Measurements from ENCODE around the gene RASSF7.
"Not testable (repeated sequence)": the region's sequence is repeated elsewhere in the genome, so short reads cannot be mapped to it uniquely, and the experiment has no call there.

RASSF7 gene, protein sequence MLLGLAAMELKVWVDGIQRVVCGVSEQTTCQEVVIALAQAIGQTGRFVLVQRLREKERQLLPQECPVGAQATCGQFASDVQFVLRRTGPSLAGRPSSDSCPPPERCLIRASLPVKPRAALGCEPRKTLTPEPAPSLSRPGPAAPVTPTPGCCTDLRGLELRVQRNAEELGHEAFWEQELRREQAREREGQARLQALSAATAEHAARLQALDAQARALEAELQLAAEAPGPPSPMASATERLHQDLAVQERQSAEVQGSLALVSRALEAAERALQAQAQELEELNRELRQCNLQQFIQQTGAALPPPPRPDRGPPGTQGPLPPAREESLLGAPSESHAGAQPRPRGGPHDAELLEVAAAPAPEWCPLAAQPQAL

DNA sequence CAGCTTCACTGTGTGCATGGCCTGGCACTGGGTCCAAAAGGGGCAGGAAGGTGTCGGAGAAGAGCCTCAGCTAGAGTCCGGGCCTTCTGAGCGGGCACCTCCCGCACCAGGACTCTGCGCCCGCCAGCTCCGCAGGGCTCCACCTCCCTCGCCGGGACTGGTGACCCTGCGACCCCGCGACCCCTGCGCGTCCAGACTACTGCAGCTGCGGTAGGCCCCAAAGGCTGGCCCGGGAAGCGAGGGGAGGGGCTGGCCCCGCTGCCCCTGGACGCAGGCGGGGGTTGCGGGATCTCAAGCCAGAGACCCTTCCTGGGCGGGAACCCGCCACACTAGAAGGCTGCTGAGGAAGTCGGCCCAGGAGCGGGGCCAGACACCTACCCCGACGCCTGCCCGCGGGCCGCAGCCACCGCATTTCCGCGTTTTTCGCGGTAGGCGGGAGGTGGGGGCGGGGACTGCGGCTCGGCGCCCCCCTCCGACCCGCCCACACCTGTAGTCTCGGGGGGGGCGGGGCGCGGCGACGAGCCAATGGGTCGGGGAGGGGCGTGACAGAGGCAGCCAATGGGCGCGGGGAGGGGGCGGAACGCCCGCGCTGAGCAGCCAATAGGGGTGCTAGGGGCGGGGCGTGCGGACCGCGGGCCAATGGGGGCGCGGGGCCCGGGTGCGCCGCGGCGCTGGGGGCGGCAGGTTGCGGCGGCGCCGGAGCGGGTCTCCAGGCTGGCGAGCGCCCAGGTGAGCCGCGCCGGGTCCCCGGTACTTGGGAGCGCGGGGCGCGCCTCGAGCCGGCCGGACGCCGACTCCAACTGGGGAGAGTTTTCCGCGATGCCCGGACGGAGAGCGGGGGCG lies at the start of gene RASSF7, which contains the start of gene LMNTD2:
TSS of gene RASSF7 (plus strand) at position 666 of the 843 bp plus-strand sequence. CDS start 799 bp downstream, outside the sequence.
TSS of gene LMNTD2 (minus strand) at position 434 of the 843 bp plus-strand sequence. CDS start at position 412, 22 bp downstream.
- DNase-seq (ENCODE audit: low read depth in 3 of 3): peak; percentile 88 to 98 (median 94)

DNA sequence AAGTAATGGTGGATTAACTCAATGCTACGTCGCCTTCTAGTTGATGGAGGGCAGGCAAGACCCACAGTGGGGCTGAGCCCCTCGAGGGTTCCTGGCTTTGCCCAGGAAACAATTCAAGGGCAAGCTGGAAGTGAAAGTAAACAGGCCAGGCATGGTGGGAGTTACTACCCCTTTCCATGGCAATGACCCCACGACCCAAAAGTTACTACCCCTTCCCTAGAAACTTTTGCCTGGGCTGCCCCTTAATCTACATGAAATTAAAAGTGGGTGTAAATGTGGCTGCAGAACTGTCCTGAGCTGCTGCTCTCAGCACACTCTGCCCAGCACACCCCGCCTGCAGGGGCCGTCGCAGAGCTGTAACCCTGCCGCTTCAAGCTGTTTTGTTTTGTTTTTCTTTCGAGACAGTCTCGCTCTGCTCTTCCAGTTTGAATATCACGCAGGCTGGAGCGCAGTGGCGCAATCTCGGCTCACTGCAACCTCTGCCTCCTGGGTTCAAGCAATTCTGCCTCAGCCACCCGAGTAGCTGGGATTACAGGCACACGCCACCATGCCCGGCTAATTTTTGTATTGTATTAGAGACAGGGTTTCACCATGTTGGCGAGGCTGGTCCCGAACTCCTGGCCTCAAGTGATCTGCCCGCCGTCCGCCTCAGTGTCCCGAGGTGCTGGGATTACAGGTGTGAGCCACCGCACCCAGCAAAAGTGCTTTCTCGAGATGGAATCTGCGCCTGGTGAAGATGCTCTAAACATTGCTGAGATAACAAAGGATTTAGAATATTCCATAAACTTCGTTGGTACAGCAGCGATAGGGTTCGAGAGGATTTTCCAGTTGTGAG lies 47.8 kb upstream of the RASSF7 start:
- no peak for DNase-seq (ENCODE audit: low read depth in 3 of 3)

DNA sequence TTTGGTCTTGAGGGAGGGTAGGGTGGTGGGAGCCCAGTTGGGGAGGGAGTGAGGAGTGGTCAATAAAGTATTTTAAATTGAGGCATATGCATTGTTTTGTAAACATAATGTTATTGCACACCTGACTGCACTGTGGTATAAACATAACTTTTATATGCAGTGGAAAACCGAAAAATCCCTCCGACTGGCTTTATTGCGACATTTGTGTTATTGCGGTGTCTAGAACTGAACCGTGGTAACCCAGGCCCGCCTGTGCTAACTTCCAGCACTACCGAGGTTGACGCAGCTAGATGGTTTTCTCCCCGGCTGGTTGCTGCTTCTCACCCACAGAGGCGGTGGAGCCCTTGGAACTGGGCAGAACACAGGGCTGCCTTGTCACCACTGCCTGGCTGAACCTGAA lies 46.2 kb upstream of the RASSF7 start:
- no peak for DNase-seq (ENCODE audit: low read depth in 3 of 3)

DNA sequence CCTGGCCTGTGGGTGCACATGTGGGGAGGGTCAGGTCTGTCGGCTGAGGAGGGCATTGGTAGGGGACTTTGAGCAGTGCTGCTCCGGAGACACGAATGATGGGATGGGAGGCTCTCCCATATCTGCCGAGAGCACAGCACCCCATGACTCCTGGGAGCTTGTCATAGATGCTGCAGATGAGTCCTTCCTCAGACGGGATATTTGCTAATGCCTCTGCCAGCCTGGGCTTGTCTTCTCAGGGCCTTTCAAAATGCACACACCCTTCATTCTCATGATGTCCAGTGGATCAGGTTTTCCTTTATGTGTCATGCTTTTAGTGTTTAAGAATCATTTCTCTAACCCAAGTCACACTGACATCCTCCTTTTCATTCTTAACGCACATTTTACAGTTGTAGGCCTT lies 45.6 kb upstream of the RASSF7 start:
- no peak for DNase-seq (ENCODE audit: low read depth in 3 of 3)

DNA sequence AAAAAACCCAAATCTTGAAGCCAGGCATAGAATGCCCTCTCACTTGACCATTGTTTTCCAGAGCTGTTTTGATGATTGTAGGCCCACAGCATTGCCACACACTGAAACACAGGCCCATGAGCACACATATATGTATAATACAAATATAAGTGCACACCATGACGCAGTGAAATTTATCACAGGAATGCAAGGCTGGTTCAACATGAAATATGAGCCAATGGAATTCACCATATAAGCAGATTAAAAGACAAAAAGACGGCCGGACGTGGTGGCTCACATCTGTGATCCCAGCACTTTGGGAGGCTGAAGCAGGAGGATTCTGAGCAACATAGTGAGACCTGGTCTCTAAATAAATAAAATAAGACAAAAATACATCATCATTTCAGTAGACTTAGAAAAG lies 44.4 kb upstream of the RASSF7 start:
- no peak for DNase-seq (ENCODE audit: low read depth in 3 of 3)

DNA sequence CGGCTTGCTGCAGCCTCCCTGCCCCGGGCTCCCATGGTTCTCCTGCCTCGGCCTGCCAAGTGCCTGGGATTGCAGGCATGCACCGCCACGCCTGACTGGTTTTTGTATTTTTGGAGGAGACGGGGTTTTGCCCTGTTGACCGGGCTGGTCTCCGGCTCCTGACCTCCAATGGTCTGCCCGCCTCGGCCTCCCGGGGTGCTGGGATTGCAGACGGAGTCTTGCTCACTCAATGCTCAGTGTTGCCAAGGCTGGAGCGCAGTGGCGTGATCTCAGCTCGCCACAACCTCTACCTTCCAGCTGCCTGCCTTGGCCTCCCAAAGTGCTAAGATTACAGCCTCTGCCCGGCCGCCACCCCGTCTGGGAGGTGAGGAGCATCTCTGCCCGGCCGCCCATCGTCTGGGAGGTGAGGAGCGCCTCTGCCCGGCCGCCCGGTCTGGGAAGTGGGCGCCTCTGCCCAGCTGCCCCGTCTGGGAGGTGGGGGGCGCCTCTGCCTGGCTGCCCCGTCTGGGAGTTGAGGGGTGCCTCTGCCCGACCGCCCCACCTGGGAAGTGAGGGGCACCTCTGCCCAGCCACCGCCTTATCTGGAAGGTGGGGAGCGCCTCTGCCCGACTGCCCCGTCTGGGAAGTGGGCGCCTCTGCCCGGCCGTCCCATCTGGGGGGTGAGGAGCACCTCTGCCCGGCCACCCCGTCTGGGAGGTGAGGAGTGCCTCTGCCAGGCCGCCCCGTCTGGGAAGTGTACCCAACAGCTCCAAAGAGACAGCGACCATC lies 43.7 kb upstream of the RASSF7 start:
- DNase-seq (ENCODE audit: low read depth in 3 of 3): not testable (repeated sequence)

DNA sequence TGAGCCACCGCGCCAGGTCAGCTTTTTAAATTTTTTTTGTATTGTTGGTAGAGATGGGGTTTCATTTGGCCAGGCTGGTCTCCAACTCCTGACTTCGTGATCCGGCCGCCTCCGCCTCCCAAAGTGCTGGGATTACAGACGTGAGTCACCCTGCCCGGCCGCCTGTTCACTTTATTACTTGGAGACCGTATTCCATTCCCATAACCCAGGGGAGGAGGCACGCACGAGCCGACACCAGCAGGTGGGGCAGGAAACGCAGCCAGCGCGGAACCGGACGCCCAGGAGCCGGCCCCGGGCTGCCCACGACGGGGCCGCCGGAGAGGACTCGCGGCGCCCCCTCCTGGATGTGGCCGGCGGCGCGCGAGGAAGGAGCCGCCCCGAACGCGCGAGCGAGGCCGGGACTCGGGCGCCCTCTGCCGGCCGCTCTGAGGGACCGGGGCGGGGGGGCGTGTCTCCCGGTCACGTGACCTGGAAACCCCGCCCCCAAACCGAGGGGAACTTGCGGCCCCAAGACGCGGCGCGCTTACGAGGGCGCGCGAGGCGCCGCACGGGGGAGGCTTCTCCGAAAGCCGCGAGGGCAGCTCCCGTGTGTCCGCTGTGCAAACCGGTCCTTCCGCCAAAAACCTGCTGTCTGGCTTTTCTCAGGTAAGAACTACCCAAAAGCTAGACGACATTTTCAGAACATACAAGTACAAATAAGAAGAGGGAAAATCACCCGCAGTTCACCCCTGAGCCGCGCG lies 42.1 kb upstream of the RASSF7 start:
- DNase-seq (ENCODE audit: low read depth in 3 of 3): peak; percentile 82 to 86 (median 83)

DNA sequence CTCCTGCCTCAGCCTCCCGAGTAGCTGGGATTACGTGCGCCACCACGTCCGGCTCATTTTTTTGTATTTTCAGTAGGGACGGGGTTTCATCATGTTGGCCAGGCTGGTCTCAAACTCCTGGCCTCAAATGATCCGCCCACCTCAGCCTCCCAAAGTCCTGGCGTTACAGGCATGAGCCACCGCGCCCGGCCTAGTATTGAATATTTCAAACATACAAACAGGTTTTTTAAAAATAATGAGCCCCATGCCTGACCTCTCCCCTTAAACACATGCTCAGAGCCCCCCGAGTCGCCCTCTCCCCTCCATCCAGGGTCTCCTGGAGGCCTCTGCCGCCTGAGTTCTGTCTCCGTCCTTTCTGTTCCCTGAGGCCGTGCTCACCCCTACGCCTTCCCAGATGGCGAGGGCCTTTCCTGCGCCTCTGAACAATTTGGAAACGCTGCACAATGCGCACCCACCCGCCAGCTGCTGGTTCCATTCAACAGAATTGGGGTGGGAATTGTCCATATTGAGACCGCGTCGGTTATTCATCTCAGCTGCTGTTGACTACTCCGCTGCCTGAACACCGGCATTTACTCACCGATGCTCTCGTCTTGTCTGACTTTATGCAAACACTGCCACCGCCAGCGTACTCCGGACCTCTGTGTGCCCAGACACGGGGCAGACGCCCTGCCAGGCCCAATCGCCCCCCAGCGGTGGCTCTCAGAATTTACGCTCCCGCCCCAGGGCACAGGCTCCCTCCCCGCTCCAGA lies 40.2 kb upstream of the RASSF7 start:
- no peak for DNase-seq (ENCODE audit: low read depth in 3 of 3)

DNA sequence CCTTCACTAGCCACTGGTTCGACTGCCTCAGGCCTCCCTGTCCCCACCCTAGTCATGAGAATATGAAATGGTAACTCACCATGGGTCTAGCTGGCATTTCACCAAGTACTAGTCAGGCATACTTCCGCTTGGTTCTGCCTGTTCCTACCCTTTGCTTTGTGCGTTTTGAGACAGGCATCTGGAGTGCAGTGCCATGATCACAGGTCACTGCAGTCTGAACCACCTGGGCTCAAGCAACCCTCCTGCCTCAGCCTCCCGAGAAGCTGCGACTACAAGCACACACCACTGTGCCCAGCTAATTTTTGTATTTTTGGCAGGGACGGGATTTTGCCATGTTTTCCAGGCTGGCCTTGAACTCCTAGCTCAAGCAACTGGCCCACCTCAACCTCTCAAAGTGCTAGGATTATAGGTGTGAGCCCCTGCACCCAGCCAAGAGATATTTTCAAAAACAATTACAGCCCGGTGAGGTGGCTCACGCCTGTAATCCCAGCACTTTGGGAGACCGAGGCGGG lies 39.5 kb upstream of the RASSF7 start:
- no peak for DNase-seq (ENCODE audit: low read depth in 3 of 3)

DNA sequence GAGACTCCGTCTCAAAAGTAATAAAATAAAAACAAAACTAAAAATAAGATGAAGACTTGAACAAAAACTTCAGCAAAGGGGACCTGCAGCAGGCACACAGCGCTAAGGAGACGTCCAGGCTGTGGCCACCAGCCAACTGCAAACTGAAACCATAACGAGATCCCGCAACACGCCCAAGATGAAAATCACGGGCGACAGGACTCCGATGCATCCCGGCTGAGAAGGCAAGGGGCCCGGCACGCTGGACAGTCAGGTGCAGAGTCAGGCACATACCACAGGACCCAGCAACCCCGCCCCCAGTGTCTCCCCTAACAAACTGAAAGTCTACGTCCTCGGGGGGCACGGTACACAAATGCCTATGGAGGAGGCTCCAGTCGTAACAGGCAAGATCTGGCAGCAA lies 34.6 kb upstream of the RASSF7 start:
- DNase-seq (ENCODE audit: low read depth in 3 of 3): no peak

DNA sequence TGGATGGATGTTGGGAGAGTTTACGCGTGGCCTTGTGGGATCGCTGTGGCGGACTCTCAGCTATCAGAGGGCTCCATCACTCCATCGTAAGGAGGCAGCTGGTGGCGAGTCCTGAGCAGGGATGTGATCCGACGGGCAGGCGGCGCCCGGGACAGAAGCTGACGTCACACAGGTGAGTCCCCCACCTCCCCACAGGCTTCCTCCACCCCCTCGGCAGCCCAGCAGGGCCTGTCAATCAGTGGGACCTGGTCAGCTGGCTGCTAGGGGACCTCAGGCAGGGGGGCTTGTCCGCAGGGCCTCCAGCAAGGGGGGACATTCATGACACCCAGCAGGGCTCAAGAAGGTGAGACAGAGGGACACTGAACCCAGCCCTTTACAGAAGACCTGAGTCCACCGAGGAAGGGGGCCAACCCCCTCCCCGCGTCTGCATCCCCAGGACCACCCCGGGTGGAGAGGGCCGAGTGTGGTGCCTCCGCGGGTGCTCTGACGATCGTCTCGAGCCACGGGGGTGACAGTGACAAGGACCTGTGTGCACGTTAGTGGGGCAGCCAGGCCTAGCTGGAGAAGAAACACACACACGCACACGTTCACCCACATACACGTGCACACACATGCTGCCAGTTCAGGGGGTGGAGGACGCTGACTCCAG lies 32.5 kb upstream of the RASSF7 start:
- no peak for DNase-seq (ENCODE audit: low read depth in 3 of 3)

DNA sequence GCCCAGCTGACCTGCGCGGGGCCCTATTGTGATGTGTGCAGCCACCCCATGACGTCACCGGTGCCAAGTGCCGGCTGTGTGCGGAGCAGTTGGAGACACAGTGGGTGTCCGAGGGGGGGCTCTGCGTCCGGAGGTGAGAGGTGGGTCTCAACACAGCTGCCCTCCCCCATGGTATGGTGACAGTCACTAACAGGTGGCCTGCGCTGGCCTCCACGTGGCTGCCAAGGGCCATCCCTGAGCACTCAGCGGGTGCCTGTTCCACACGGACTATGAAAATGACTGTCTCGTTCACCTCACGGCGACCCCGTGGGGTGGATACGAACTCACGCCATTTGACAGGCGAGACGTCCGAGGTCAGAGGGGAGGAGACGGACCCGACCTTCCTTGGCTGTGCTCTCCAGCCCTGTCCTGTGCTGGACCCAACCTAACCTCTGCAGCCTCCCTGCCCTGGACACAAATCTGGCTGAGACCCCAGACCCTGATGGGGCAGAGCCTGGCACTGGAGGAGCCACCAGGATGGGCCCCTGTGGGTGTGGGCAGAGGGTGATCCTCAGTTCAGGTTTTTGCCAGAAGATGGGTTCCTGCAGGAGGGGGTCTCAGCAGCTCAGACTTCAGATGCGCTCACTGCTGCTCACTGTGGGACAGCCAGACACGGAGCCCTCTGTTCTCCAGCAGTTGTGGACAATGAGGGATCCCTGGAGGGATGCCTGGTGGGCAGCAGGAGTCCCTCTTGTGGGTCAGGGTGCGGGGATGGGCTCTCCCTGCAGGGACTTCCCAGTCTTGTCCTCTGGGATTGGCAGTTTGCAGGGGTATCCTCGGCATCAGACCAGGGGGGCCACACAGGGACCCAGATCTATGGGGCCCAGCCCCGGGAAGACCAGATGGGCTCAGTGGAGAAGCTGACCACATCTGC lies 31.7 kb upstream of the RASSF7 start:
- no peak for DNase-seq (ENCODE audit: low read depth in 3 of 3)

DNA sequence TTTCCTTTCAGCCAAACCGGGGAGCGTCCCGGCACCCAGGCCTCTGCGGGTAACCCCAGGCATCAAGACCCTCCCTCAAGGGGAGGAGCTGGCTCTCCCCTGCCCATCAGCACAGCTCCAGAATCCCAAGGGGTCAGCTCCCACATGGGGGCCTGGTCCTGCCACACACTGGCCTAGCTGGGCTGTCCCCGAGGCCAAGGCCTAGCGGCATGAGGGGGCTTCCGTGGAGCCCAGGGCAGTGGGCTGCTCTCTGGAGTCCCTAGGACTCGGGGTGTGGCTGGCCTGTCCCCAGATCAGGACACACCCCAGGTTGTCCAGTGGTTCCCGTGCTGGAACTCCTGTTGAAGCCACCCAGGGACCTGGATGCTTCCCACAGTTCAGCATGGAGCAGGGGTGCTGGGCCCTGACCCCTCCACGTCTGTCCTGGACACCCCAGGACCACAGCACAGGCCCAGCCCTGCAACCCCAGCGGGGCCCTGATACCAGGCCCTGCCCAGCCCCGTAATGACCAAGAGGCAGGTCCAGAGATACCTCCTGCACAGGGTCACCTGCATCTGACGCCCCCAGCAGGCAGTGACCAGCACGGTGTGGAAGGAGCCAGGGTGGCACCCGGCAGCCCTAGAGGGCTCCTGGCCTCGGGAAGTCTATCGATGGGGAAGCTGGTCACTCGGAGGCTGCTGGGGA lies 30.9 kb upstream of the RASSF7 start:
- DNase-seq (ENCODE audit: low read depth in 3 of 3): no peak

DNA sequence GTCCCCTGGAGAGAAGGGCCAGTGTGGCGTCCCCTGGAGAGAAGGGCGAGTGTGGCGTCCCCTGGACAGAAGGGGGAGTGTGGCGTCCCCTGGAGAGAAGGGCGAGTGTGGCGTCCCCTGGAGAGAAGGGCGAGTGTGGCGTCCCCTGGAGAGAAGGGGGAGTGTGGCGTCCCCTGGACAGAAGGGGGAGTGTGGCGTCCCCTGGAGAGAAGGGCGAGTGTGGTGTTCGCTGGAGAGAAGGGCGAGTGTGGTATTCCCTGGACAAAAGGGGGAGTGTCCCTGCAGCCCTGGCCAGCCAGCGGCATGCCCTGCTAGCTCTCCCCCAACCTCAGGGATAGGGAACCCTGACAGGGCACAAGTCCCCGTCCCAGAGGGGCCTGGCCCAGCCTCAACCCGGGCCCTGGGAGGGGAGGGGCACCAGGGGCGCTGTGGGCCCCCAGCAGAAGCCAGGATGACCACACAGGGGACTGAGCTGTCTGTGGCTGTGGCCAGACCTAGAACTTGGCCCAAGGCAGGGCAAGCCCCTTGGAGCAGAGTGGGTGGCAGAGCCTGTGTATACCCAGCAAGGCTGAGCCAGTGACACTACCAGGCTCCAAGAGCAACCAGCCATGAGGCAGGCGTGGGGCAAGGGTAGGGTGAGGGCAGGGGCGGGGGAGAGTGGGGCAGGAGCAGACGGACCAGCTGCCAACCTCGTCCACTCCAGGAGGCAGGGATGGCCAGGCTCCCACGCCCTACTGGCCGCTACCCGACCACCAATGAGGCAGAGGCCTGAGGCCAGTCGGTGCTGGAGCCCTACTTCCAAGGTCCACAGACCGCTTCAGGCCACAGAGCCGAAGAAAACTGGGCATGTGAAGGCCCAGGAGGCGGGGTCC lies 29.6 kb upstream of the RASSF7 start:
- no peak for DNase-seq (ENCODE audit: low read depth in 3 of 3)

DNA sequence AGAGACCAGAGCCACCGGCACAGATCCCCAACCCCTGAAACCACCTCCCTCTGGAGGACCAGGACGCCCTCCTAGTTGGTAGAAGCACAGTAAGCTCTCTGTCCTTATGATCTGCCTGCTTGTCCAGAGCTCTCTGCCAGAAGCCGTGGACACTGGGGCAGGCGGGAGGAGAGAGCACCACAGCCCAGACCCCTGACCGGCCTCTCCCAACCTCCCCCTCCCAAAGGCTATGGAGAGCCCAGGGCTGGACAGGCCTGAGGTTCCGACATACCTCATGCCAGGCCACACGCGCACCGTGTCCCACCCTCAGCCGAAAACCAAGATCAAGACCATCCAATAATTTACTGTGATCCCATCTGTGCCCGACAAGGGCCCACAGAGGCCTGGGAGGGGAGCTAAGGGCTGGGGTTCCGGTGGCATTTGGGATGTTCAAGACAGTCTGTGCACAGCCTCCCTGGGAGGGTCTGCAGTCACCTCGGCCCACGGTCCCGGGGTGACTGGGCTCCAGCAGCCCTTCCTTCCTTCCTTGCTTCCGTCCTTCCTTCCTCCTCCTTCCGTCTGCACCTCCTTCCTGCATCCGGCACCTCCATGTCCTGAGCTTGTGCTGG lies 28.7 kb upstream of the RASSF7 start:
- no peak for DNase-seq (ENCODE audit: low read depth in 3 of 3)

DNA sequence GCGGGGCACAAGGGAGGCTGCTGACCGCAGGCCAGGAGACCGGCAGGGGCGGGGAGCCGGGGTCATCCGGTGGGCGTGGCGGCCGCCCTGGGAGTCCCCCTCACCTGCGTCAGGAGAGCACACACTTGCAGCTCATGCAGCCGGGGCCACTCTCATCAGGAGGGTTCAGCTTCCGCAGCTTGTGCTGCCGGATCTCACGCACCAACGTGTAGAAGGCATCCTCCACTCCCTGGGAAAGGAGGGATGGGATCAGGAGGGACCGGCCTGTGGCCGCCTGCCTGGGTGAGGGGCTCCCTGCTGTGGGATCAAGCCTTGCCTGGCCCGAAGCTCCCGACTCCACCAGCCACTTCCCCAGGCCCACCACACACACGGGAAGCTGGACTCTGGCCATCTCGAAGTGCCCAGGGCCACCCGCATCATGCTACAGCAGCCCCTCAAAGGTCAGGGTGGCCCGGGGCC lies 28.2 kb upstream of the RASSF7 start:
- DNase-seq (ENCODE audit: low read depth in 3 of 3): no peak
